Endothelial cell of umbilical vein (primary cell): ENCODE data around the gene PPFIA1. TPM values are rescaled to one million over a fixed set of nuclear protein-coding genes. Genes with fewer than 3 reads are reported as not detected.

Source experiments
- BruUV-seq: library from RNA; stranded (reverse); fragments of 400-500 nt; replicated peaks from 2 replicates; lab custom pipeline; 2021; lab: Mats Ljungman, UMichigan
- CTCF ChIA-PET: fragments of 300-600, 350-600 bp; sonication (Branson Sonifier 250); formaldehyde crosslinking; loops from one replicate; lab custom pipeline; 2021; ENCODE audit warnings: antibody characterized with exemption, inconsistent platforms; lab: Charles Lee
- POLR2A ChIA-PET: fragments of 300-600, 350-600 bp; sonication (Branson Sonifier 250); formaldehyde crosslinking; loops from one replicate; lab custom pipeline; 2021; ENCODE audit warnings: antibody characterized with exemption, inconsistent platforms; lab: Charles Lee
- DNase-seq: peaks from one replicate; pipeline ENCODE4 v3.0.0-alpha.2; 2011; ENCODE audit warnings: low read depth, low spot score
- FAIRE-seq: peaks from 2 replicates; lab custom pipeline; 2011; peaks lifted over from hg19 to GRCh38; lab: Jason Lieb, UNC
- H2AFZ ChIP-seq: 2 replicates; pipeline ENCODE4 v1.6.0; 2012; ENCODE audit warnings: low read depth, low read length, control low read depth, inconsistent platforms
- H3K27ac ChIP-seq: 2 replicates; pipeline ENCODE4 v1.5.1; 2011; ENCODE audit warnings: low read depth, mild to moderate bottlenecking, control low read depth, low read length, moderate library complexity; ENCODE audit not compliant: insufficient read depth
- H3K27me3 ChIP-seq, 2 experiments: 2 replicates each; pipeline versions ENCODE4 v1.6.0 to v1.6.1; 2011; ENCODE audit warnings: low read length in 2 of 2, mixed read lengths in 1 of 2; ENCODE audit not compliant: control insufficient read depth in 2 of 2, insufficient read depth in 2 of 2
- H3K36me3 ChIP-seq, 2 experiments: 2 replicates in 1 of 2; 3 replicates in 1 of 2; pipeline ENCODE4 v1.5.1; 2011; ENCODE audit warnings: low read length in 2 of 2, mild to moderate bottlenecking in 1 of 2, moderate library complexity in 1 of 2; ENCODE audit not compliant: control insufficient read depth in 2 of 2, insufficient read depth in 2 of 2; ENCODE audit errors: extremely low read depth in 1 of 2
- H3K4me1 ChIP-seq: 3 replicates; pipeline ENCODE4 v1.5.1; 2011; ENCODE audit warnings: mild to moderate bottlenecking, low read length; ENCODE audit not compliant: control insufficient read depth, insufficient read depth; ENCODE audit errors: extremely low read depth
- H3K4me2 ChIP-seq: 2 replicates; pipeline ENCODE4 v1.6.1; 2011; ENCODE audit warnings: low read length, control low read depth, mixed read lengths; ENCODE audit not compliant: insufficient read depth
- H3K4me3 ChIP-seq, 3 experiments: fragments of 200-600 bp in 1 of 3; sonication (generic), shearing (Covaris generic) in 1 of 3; replicated peaks in 1 of 3; 2 replicates each; pipeline ENCODE4 v1.5.1; 2011 to 2016; ENCODE audit warnings: control low read depth in 3 of 3, low read length in 3 of 3, mild to moderate bottlenecking in 2 of 3, inconsistent platforms in 1 of 3, low read depth in 1 of 3, moderate library complexity in 1 of 3; ENCODE audit not compliant: insufficient read depth in 1 of 3
- H3K79me2 ChIP-seq: 2 replicates; pipeline ENCODE4 v1.6.0; 2012; ENCODE audit warnings: low read length, inconsistent platforms; ENCODE audit not compliant: control insufficient read depth, insufficient read depth
- H3K9ac ChIP-seq: replicated peaks from 2 replicates; pipeline ENCODE3; 2011; ENCODE audit warnings: low read length, control low read depth; ENCODE audit not compliant: insufficient read depth; ENCODE audit errors: extremely low read depth
- H3K9me1 ChIP-seq: replicated peaks from 3 replicates; pipeline ENCODE4 v1.6.0; 2011; ENCODE audit warnings: mild to moderate bottlenecking, low read length; ENCODE audit not compliant: control insufficient read depth, insufficient read depth; ENCODE audit errors: extremely low read depth
- H3K9me3 ChIP-seq: replicated peaks from 2 replicates; pipeline ENCODE4 v1.5.1; 2012; ENCODE audit warnings: low read length, inconsistent platforms; ENCODE audit not compliant: control insufficient read depth, insufficient read depth
- H4K20me1 ChIP-seq: replicated peaks from 2 replicates; pipeline ENCODE3; 2011; ENCODE audit warnings: mild to moderate bottlenecking, low read length; ENCODE audit not compliant: control insufficient read depth, insufficient read depth; ENCODE audit errors: extremely low read depth
- EZH2 ChIP-seq: IDR thresholded peaks from 2 replicates; pipeline ENCODE4 v1.6.1; 2012; ENCODE audit warnings: borderline replicate concordance, low read depth, mild to moderate bottlenecking, moderate library complexity, low read length, inconsistent platforms; ENCODE audit not compliant: severe bottlenecking
- FOS ChIP-seq: IDR thresholded peaks from 2 replicates; pipeline ENCODE4 v1.6.1; 2011; ENCODE audit warnings: mild to moderate bottlenecking, low read length, moderate library complexity, borderline replicate concordance; ENCODE audit not compliant: insufficient read depth
- GATA2 ChIP-seq: IDR thresholded peaks from 2 replicates; pipeline ENCODE4 v1.7.0; 2011; ENCODE audit warnings: low read depth, mild to moderate bottlenecking, moderate library complexity, mixed read lengths, low read length; ENCODE audit not compliant: insufficient read length, insufficient read depth
- JUN ChIP-seq: IDR thresholded peaks from 2 replicates; pipeline ENCODE4 v1.6.1; 2011; ENCODE audit warnings: borderline replicate concordance, low read depth; ENCODE audit not compliant: insufficient read length, insufficient read depth
- MYC ChIP-seq: IDR thresholded peaks from one replicate; pipeline ENCODE4 v1.6.1; 2011; ENCODE audit warnings: mild to moderate bottlenecking, low read depth, low read length
- POLR2A ChIP-seq: IDR thresholded peaks from 2 replicates; pipeline ENCODE4 v1.6.1; 2012; ENCODE audit warnings: low read depth, mild to moderate bottlenecking, control low read depth, low read length
- POLR2AphosphoS5 ChIP-seq: IDR thresholded peaks from 2 replicates; pipeline ENCODE4 v1.6.1; 2012; ENCODE audit warnings: low read depth, mild to moderate bottlenecking, control low read depth, low read length, moderate library complexity; ENCODE audit not compliant: insufficient read depth
- dilution Hi-C: fragments of 300-500 bp; cut with MboI; formaldehyde crosslinking; loops from one replicate; pipeline ENCODE4 v1.15.0; 2019; ENCODE audit warnings: low sequenced_read_pairs; ENCODE audit not compliant: extremely low pct_ligation_motif_present
- intact Hi-C: fragments of 100-400 bp; cut with micrococcal nuclease; formaldehyde crosslinking; loops from one replicate; pipeline ENCODE4 v1.10.0; 2022
- polyA plus RNA-seq, 4 experiments: library from polyadenylated mRNA; depleted of rRNA in 3 of 4; stranded (reverse) in 3 of 4; unstranded in 1 of 4; fragments of >200 nt; gene quantifications; 2 replicates each; pipeline versions ENCODE4 v1.2.1 to v1.2.3, GENCODE V29; 2011 to 2012; ENCODE audit warnings: missing spikeins in 1 of 4
- total RNA-seq: library from RNA; stranded (reverse); gene quantifications from 2 replicates; pipeline ENCODE4 v1.2.3, GENCODE V29; 2021
- TF ChIP-seq, protein P1 (sequence below), 2 donors: IDR thresholded peaks; 1 replicate in 1 of 2; 2 replicates in 1 of 2; pipeline ENCODE4 v1.5.1; 2011; ENCODE audit warnings: low read length in 2 of 2, mild to moderate bottlenecking in 2 of 2, moderate library complexity in 2 of 2, control low read depth in 1 of 2, inconsistent platforms in 1 of 2, low read depth in 1 of 2; ENCODE audit not compliant: insufficient read depth in 1 of 2; ENCODE audit errors: extremely low read depth in 1 of 2
- TF ChIP-seq, protein P2 (sequence below): IDR thresholded peaks from 2 replicates; pipeline ENCODE4 v1.6.1; 2011; ENCODE audit not compliant: insufficient read depth, insufficient read length

The PPFIA1 gene
- total and polyA plus RNA-seq, 2 donors (not counting 3 experiments of a cell fraction or from before 2014, with no cell fraction given) = 44.3 to 60.9 TPM

DNA sequence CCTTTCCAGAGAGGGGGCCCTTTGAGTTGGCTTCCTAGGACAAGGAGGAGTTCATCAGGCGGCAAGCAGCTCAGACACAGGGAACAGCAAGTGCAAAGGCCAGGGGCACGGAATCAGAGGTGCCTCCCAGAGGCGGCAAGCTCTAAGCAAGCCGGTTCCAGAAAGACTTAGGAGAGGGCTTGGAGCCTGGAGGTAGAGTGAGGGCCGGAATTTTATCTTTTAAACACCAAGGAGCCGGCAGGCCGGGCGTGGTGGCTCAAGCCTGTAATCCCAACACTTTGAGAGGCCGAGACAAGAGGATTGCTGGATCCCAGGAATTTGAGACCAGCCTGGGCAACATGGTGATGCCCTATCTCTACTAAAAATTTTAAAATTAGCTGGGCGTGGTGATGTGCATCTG, 40.8 kb upstream of the PPFIA1 start:
- Histone ChIP-seq H3K9me3 (no peaks in the 10 kb centered on the region), H3K9ac (no peak overlapping the region), H3K79me2 (no peaks in the 10 kb centered on the region), H3K27ac (no peak overlapping the region), H3K27me3 (no peaks in the 10 kb centered on the region), H3K4me3 (no peak overlapping the region), H3K9me1 (no peaks in the 10 kb centered on the region), H3K4me1 (peaks cover 7% of the 10 kb centered on the region), H3K36me3 (no peaks in the 10 kb centered on the region), H3K4me2 (no peak overlapping the region), H4K20me1 (no peaks in the 10 kb centered on the region), H2AFZ (no peak overlapping the region)
- intact Hi-C loops (no loop called here), dilution Hi-C loops (no loop called here)
- TF ChIP-seq, protein P1, sequence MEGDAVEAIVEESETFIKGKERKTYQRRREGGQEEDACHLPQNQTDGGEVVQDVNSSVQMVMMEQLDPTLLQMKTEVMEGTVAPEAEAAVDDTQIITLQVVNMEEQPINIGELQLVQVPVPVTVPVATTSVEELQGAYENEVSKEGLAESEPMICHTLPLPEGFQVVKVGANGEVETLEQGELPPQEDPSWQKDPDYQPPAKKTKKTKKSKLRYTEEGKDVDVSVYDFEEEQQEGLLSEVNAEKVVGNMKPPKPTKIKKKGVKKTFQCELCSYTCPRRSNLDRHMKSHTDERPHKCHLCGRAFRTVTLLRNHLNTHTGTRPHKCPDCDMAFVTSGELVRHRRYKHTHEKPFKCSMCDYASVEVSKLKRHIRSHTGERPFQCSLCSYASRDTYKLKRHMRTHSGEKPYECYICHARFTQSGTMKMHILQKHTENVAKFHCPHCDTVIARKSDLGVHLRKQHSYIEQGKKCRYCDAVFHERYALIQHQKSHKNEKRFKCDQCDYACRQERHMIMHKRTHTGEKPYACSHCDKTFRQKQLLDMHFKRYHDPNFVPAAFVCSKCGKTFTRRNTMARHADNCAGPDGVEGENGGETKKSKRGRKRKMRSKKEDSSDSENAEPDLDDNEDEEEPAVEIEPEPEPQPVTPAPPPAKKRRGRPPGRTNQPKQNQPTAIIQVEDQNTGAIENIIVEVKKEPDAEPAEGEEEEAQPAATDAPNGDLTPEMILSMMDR (IDR thresholded peaks at IDR 0.05; ENCODE audit: extremely low read depth in 1 of 2, insufficient read depth in 1 of 2, low read depth in 1 of 2, low read length in 2 of 2) = no peak
- TF ChIP-seq, protein P2, sequence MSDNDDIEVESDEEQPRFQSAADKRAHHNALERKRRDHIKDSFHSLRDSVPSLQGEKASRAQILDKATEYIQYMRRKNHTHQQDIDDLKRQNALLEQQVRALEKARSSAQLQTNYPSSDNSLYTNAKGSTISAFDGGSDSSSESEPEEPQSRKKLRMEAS = no peak
- TF ChIP-seq EZH2 (no peak), FOS (no peak), POLR2AphosphoS5 (no peak), MYC (no peak), GATA2 (no peak), POLR2A (no peak), JUN (no peak)
- FAIRE-seq (no peak), DNase-seq (no peak)
- POLR2A ChIA-PET = no interaction called here
- BruUV-seq = no TSS peak
- CTCF ChIA-PET = interaction anchor here (1.2 to 1.4 kb wide), 3 partner anchors 8 to 311 kb away, joined by 3 read pairs; no protein-coding TSS in a partner anchor
